ENCODE measurements around the gene STAP1. TPM values are rescaled to one million over a fixed set of nuclear protein-coding genes. Genes with fewer than 3 reads are reported as not detected.

The STAP1 gene
- total and polyA plus RNA-seq, 2 donors (not counting 1 experiment from before 2014, with no cell fraction given): not detected

DNA sequence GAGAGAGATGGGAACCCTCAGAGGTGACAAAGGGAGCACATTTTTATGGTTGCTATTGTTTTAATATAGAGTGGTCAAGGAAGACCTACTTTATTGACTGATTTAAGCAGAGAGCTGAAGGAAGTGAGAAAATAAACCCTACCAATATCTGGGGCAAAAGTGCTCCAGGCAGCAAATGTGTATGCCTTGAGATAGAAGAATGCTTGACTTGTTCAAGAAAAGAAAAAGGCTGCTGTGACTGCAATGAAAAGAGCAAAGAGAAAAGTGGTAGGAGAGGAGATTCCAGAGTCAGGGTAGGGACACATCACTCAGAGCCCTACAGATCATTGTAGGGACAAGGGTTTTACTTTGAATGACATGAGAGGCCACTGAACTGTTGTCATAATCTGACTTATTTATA lies 26.0 kb downstream of the STAP1 start:
- H3K36me3 ChIP-seq (ENCODE audit: control insufficient read depth, insufficient read depth, low read length): no peaks in the 10 kb centered on the region
- H3K27me3 ChIP-seq (ENCODE audit: control insufficient read depth, insufficient read depth, low read length): no peaks in the 10 kb centered on the region
- no peak overlapping the region for H3K27ac ChIP-seq (ENCODE audit: insufficient read depth, low read length)
- H2AFZ ChIP-seq (ENCODE audit: low read length): no peak overlapping the region
- H3K9ac ChIP-seq (ENCODE audit: insufficient read depth, low read length): no peak overlapping the region
- no peak overlapping the region for H3K4me2 ChIP-seq (ENCODE audit: extremely low read depth, insufficient read depth, low read length)
- no peak for DNase-seq (ENCODE audit: low read depth in 2 of 2)
- no peaks in the 10 kb centered on the region for H3K4me1 ChIP-seq (ENCODE audit: control insufficient read depth, extremely low read depth, insufficient read depth, low read length)
- no peaks in the 10 kb centered on the region for H3K79me2 ChIP-seq (ENCODE audit: control insufficient read depth, insufficient read depth, low read length)
- TF ChIP-seq CTCF (conservative IDR thresholded peaks at IDR 0.05 in 1 of 2, IDR thresholded peaks at IDR 0.05 in 1 of 2; ENCODE audit: low read depth in 1 of 2, low read length in 2 of 2) (no peak), EZH2 (IDR thresholded peaks at IDR 0.05; ENCODE audit: low read length, missing control alignments) (no peak)
- H3K4me3 ChIP-seq (replicated peaks in 1 of 4; ENCODE audit: control extremely low read depth in 1 of 4, insufficient read depth in 1 of 4, low read depth in 3 of 4, low read length in 4 of 4): no peak overlapping the region
- no peaks in the 10 kb centered on the region for H3K9me3 ChIP-seq (ENCODE audit: control insufficient read depth, insufficient read depth, low read depth, low read length)
- H4K20me1 ChIP-seq (ENCODE audit: control insufficient read depth, extremely low read depth, insufficient read depth, low read length): no peaks in the 10 kb centered on the region

GRCh38 chr4:67587156-67587555 lies 28.6 kb downstream of the STAP1 start:
- TF ChIP-seq EZH2 (IDR thresholded peaks at IDR 0.05; ENCODE audit: low read length, missing control alignments) (no peak), CTCF (conservative IDR thresholded peaks at IDR 0.05 in 1 of 2, IDR thresholded peaks at IDR 0.05 in 1 of 2; ENCODE audit: low read depth in 1 of 2, low read length in 2 of 2) (no peak)
- H3K9me3 ChIP-seq (ENCODE audit: control insufficient read depth, insufficient read depth, low read depth, low read length): no peaks in the 10 kb centered on the region

GRCh38 chr4:67593741-67594175 lies 35.2 kb downstream of the STAP1 start:
- Histone ChIP-seq H3K4me1 (ENCODE audit: control insufficient read depth, extremely low read depth, insufficient read depth, low read length) (no peaks in the 10 kb centered on the region), H3K4me2 (ENCODE audit: extremely low read depth, insufficient read depth, low read length) (no peak overlapping the region), H3K9me3 (ENCODE audit: control insufficient read depth, insufficient read depth, low read depth, low read length) (no peaks in the 10 kb centered on the region), H3K9ac (ENCODE audit: insufficient read depth, low read length) (no peak overlapping the region), H4K20me1 (ENCODE audit: control insufficient read depth, extremely low read depth, insufficient read depth, low read length) (no peaks in the 10 kb centered on the region), H2AFZ (ENCODE audit: low read length) (no peak overlapping the region), H3K27ac (ENCODE audit: insufficient read depth, low read length) (no peak overlapping the region), H3K4me3 (replicated peaks in 1 of 4; ENCODE audit: control extremely low read depth in 1 of 4, insufficient read depth in 1 of 4, low read depth in 3 of 4, low read length in 4 of 4) (no peak overlapping the region), H3K27me3 (ENCODE audit: control insufficient read depth, insufficient read depth, low read length) (no peaks in the 10 kb centered on the region), H3K36me3 (ENCODE audit: control insufficient read depth, insufficient read depth, low read length) (no peaks in the 10 kb centered on the region), H3K79me2 (ENCODE audit: control insufficient read depth, insufficient read depth, low read length) (no peaks in the 10 kb centered on the region)
- TF ChIP-seq EZH2 (IDR thresholded peaks at IDR 0.05; ENCODE audit: low read length, missing control alignments) (no peak), CTCF (conservative IDR thresholded peaks at IDR 0.05 in 1 of 2, IDR thresholded peaks at IDR 0.05 in 1 of 2; ENCODE audit: low read depth in 1 of 2, low read length in 2 of 2) (no peak)
- DNase-seq (ENCODE audit: low read depth in 2 of 2): peak; percentile 12 to 55

More at GRCh38 chr4:67587156-67587555, 28.6 kb downstream of the STAP1 start:
- H3K9ac ChIP-seq (ENCODE audit: insufficient read depth, low read length): no peak overlapping the region
- H3K27me3 ChIP-seq (ENCODE audit: control insufficient read depth, insufficient read depth, low read length): no peaks in the 10 kb centered on the region
- H3K4me1 ChIP-seq (ENCODE audit: control insufficient read depth, extremely low read depth, insufficient read depth, low read length): no peaks in the 10 kb centered on the region
- no peak overlapping the region for H3K4me2 ChIP-seq (ENCODE audit: extremely low read depth, insufficient read depth, low read length)
- no peak overlapping the region for H2AFZ ChIP-seq (ENCODE audit: low read length)
- no peaks in the 10 kb centered on the region for H3K36me3 ChIP-seq (ENCODE audit: control insufficient read depth, insufficient read depth, low read length)
- H3K4me3 ChIP-seq (replicated peaks in 1 of 4; ENCODE audit: control extremely low read depth in 1 of 4, insufficient read depth in 1 of 4, low read depth in 3 of 4, low read length in 4 of 4): no peak overlapping the region
- DNase-seq (ENCODE audit: low read depth in 2 of 2): no peak
- H4K20me1 ChIP-seq (ENCODE audit: control insufficient read depth, extremely low read depth, insufficient read depth, low read length): no peaks in the 10 kb centered on the region
- H3K79me2 ChIP-seq (ENCODE audit: control insufficient read depth, insufficient read depth, low read length): no peaks in the 10 kb centered on the region
- H3K27ac ChIP-seq (ENCODE audit: insufficient read depth, low read length): no peak overlapping the region

Measured in fibroblast of lung (primary cell).